A549 (cell line): Measurements from ENCODE around the gene GPX6. TPM values are rescaled to one million over a fixed set of nuclear protein-coding genes. Genes with fewer than 3 reads are reported as not detected.
"Not testable (repeated sequence)": the region's sequence is repeated elsewhere in the genome, so short reads cannot be mapped to it uniquely, and the experiment has no call there.

Source experiments
- ATAC-seq, 2 experiments: fragments of 200-7000 bp in 1 of 2; fragments of >200 bp in 1 of 2; cut with Nextera tagmentation in 1 of 2; cut with Tn5 transposase in 1 of 2; 3 replicates each; pipeline versions ENCODE4 v1.8.0 to v1.9.1; 2018 to 2020; ENCODE audit warnings: mild to moderate bottlenecking in 1 of 2, moderate library complexity in 1 of 2
- CTCF ChIA-PET: fragments of 300-600 bp; sonication (Branson Sonifier 250); formaldehyde crosslinking; extraction: SDS; loops from one replicate; lab custom pipeline; 2021; ENCODE audit warnings: antibody characterized with exemption, inconsistent platforms; lab: Yijun Ruan, JAX
- POLR2A ChIA-PET: fragments of 350-600 bp; formaldehyde crosslinking; extraction: SDS; loops from one replicate; lab custom pipeline; 2021; ENCODE audit warnings: antibody characterized with exemption, inconsistent platforms; lab: Yijun Ruan, JAX
- DNase-seq, 2 experiments: peaks; one replicate each; pipeline versions ENCODE4 v3.0.0 to v3.0.0-alpha.2; 2011 to 2016; ENCODE audit warnings: low read depth in 1 of 2, low spot score in 1 of 2
- FAIRE-seq: peaks from 2 replicates; lab custom pipeline; 2011; peaks lifted over from hg19 to GRCh38; lab: Jason Lieb, UNC
- H3K27ac ChIP-seq, 2 experiments: fragments of >200 bp; sonication (Bioruptor Twin); formaldehyde crosslinking; 3 replicates each; pipeline ENCODE4 v1.5.1; 2016 to 2017
- H3K4me1 ChIP-seq: fragments of >200 bp; sonication (Bioruptor Twin); formaldehyde crosslinking; 3 replicates; pipeline ENCODE4 v1.6.1; 2016
- H3K4me2 ChIP-seq: fragments of >200 bp; sonication (Bioruptor Twin); formaldehyde crosslinking; 3 replicates; pipeline ENCODE4 v1.6.1; 2016
- H3K4me3 ChIP-seq: fragments of >200 bp; sonication (Bioruptor Twin); formaldehyde crosslinking; 3 replicates; pipeline ENCODE4 v1.5.1; 2016
- H3K9me3 ChIP-seq: fragments of >200 bp; sonication (Bioruptor Twin); formaldehyde crosslinking; 3 replicates; pipeline ENCODE4 v1.6.1; 2016
- BHLHE40 ChIP-seq: IDR thresholded peaks from 2 replicates; pipeline ENCODE4 v1.6.1; 2012; ENCODE audit warnings: low read depth, low read length, inconsistent platforms
- CBX2 ChIP-seq: fragments of 200-600 bp; sonication (generic); IDR thresholded peaks from 2 replicates; pipeline ENCODE4 v1.6.1; 2016; ENCODE audit warnings: low read depth, mild to moderate bottlenecking, borderline replicate concordance
- CEBPB ChIP-seq, 2 experiments: fragments of >200 bp in 1 of 2; sonication (Bioruptor Twin) in 1 of 2; formaldehyde crosslinking in 1 of 2; IDR thresholded peaks; 2 replicates each; pipeline ENCODE4 v1.6.1; 2012 to 2016
- EHMT2 ChIP-seq: fragments of 200-600 bp; sonication (generic); IDR thresholded peaks from 2 replicates; pipeline ENCODE4 v1.6.1; 2016; ENCODE audit warnings: antibody characterized with exemption, low read depth, mild to moderate bottlenecking, moderate library complexity
- FOSL2 ChIP-seq, 2 experiments: fragments of 450-650 bp in 1 of 2; fragments of >200 bp in 1 of 2; sonication (Bioruptor Twin) in 1 of 2; formaldehyde crosslinking; IDR thresholded peaks; 2 replicates each; pipeline versions ENCODE4 v1.5.0 to v1.6.1; 2016 to 2020; ENCODE audit warnings: mild to moderate bottlenecking in 1 of 2, moderate library complexity in 1 of 2
- FOXS1 ChIP-seq: fragments of 250-450 bp; sonication (Bioruptor Pico); IDR thresholded peaks from 2 replicates; pipeline ENCODE4 v1.5.0; 2020; ENCODE audit warnings: mild to moderate bottlenecking, moderate library complexity
- JUN ChIP-seq, 2 experiments: fragments of >200 bp; sonication (Bioruptor Twin); formaldehyde crosslinking; IDR thresholded peaks; 2 replicates in 1 of 2; 3 replicates in 1 of 2; pipeline ENCODE4 v1.6.1; 2016 to 2017
- KDM1A ChIP-seq: fragments of 200-600 bp; sonication (generic); IDR thresholded peaks from 2 replicates; pipeline ENCODE4 v1.6.1; 2016; ENCODE audit warnings: low read depth, mild to moderate bottlenecking
- RARB ChIP-seq: fragments of 250-450 bp; sonication (Bioruptor Pico); IDR thresholded peaks from 2 replicates; pipeline ENCODE4 v1.8.0; 2021; ENCODE audit warnings: mild to moderate bottlenecking, moderate library complexity
- SREBF2 ChIP-seq: fragments of 450-650 bp; IDR thresholded peaks from 2 replicates; pipeline ENCODE4 v1.6.1; 2014; ENCODE audit warnings: mild to moderate bottlenecking, moderate library complexity
- WGBS: methylation state at CpG from one replicate; pipeline ENCODE4 v1.1.6; 2017; ENCODE audit errors: missing lambda C conversion rate; 5-methylcytosine and 5-hydroxymethylcytosine counted together
- polyA plus RNA-seq, 4 experiments: library from polyadenylated mRNA; depleted of rRNA in 3 of 4; stranded (reverse); fragments of >200 nt; fragmentation: RNase III in 1 of 4; extraction: RNeasy Plus Mini Kit Qiagen cat#74134 plus additional on column Dnase treatment in 1 of 4; gene quantifications; 2 replicates in 3 of 4; 3 replicates in 1 of 4; pipeline ENCODE4 v1.2.3, GENCODE V29; 2011 to 2017
- TF ChIP-seq, protein P1 (sequence below): fragments of 250-450 bp; sonication (Bioruptor Pico); IDR thresholded peaks from 2 replicates; pipeline ENCODE4 v1.5.0; 2021; ENCODE audit warnings: mild to moderate bottlenecking, moderate library complexity, borderline replicate concordance

The GPX6 gene
- polyA plus RNA-seq, 2 of the 4 experiments (the other 2 are of a cell fraction), result not detected

DNA sequence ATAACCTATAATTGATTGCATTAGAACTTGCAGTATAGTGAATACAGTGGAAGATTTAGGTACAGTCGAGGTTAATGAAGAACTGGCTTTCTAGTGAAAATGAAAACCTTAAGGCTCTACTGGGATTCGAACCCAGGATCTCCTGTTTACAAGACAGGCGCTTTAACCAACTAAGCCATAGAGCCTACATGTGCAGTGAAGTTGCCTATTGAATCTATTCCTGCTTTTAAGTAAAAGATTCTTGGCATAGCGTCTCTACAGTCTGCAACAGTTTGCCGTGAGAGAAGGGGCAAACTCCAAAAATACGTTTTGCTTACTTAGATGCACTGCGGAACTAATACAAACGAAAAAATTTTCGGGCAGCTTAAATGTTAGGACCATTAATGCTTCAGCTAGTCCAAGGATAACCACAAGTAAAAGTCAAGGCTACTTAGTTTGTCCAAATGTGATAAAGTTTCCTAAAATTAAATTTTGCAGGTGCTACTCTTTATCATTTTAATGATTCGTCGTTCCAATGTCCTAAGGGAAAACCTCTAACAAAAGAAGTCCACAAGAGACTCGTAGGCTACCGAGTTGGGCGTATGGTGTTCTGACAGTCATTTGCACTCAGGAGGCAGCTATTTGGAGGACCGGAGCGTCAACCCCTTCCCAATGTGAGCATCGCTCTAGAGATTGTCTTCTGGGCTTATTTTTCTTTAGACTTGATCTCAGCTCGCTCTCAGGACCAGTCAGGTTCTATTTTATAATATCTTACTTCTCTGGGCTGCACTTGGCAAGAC, 41.0 kb downstream of the GPX6 start:
- POLR2A ChIA-PET, result interaction anchor here (1.0 to 2.6 kb wide), 2 partner anchors 14 to 113 kb away, joined by 3 to 14 read pairs; a partner anchor contains a TSS
- CTCF ChIA-PET, result interaction anchor here (1.0 to 1.7 kb wide), 2 partner anchors 119 to 210 kb away, joined by 3 to 4 read pairs; no protein-coding TSS in a partner anchor
- WGBS, result 2% methylated on average over 18 of the region's 18 CpGs
- Histone ChIP-seq H3K27ac (no peak overlapping the region), H3K4me2 (peak overlapping the region; percentile 80), H3K4me3 (peak overlapping the region; percentile 55), H3K9me3 (no peaks in the 10 kb centered on the region), H3K4me1 (no peaks in the 10 kb centered on the region)
- FAIRE-seq (no peak), DNase-seq (peak; percentile 38 to 86), ATAC-seq (peak; percentile 96 to 98)
- TF ChIP-seq FOSL2 (IDR thresholded peaks at IDR 0.05) (no peak), FOSL2 (CRISPR knock-in tag; IDR thresholded peaks at IDR 0.05) (no peak), CEBPB (IDR thresholded peaks at IDR 0.05) (peak in 1 of 2 experiments; percentile 23; a peak in 1 of 4 replicates), JUN (IDR thresholded peaks at IDR 0.05) (no peak), SREBF2 (peak; percentile 59)
- TF ChIP-seq, protein P1, sequence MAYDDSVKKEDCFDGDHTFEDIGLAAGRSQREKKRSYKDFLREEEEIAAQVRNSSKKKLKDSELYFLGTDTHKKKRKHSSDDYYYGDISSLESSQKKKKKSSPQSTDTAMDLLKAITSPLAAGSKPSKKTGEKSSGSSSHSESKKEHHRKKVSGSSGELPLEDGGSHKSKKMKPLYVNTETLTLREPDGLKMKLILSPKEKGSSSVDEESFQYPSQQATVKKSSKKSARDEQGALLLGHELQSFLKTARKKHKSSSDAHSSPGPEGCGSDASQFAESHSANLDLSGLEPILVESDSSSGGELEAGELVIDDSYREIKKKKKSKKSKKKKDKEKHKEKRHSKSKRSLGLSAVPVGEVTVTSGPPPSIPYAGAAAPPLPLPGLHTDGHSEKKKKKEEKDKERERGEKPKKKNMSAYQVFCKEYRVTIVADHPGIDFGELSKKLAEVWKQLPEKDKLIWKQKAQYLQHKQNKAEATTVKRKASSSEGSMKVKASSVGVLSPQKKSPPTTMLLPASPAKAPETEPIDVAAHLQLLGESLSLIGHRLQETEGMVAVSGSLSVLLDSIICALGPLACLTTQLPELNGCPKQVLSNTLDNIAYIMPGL (CRISPR knock-in tag), result peak; percentile 81; the same call in 1 of the 2 replicates

DNA sequence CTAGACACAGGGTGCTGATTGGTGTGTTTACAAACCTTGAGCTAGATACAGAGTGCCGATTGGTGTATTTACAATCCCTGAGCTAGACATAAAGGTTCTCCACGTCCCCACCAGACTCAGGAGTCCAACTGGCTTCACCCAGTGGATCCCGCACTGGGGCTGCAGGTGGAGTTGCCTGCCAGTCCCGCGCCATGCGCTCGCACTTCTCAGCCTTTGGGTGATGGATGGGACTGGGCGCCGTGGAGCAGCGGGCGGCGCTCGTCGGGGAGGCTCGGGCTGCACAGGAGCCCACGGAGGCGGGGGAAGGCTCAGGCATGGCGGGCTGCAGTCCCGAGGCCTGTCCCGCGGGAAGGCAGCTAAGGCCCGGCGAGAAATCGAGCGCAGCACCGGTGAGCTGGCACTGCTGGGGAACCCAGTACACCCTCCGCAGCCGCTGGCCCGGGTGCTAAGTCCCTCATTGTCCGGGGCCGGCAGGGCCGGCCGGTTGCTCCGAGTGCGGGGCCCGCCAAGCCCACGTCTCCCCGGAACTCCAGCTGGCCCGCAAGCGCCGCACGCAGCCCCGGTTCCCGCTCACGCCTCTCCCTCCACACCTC, 46.3 kb downstream of the GPX6 start:
- H3K4me1 ChIP-seq, POLR2A ChIA-PET, ATAC-seq, DNase-seq, CTCF ChIA-PET, H3K9me3 ChIP-seq, FAIRE-seq, H3K4me3 ChIP-seq, H3K4me2 ChIP-seq, H3K27ac ChIP-seq: not testable (repeated sequence)
- 81% methylated on average over 7 of the region's 45 CpGs for WGBS

DNA sequence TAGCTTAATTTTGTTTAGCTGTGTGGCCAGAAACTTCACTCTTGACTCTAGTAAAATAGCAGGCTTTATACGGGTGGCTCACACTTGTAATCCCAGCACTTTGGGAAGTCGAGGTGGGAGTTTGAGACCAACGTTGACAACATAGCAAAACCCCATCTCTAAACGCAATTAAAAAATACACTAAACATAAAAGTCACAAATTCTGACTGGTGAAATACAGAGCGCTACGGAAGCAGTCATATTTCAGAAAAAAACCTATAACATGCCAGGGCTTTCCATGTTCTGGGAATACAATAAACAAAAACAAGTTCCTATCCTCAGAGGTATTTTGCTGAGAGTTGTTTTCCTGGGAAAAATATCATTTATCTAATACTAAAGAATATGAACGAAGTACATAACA, 47.5 kb downstream of the GPX6 start:
- TF ChIP-seq, protein P1 (CRISPR knock-in tag), result no peak
- TF ChIP-seq FOXS1 (no peak), SREBF2 (no peak), KDM1A (no peak), CBX2 (no peak), BHLHE40 (no peak), RARB (CRISPR knock-in tag) (no peak)
- CTCF ChIA-PET, result no interaction called here
- ATAC-seq (no peak), DNase-seq (no peak), FAIRE-seq (no peak)
- Histone ChIP-seq H3K4me2 (no peak overlapping the region), H3K4me3 (no peak overlapping the region), H3K27ac (no peak overlapping the region), H3K4me1 (no peaks in the 10 kb centered on the region), H3K9me3 (no peaks in the 10 kb centered on the region)
- POLR2A ChIA-PET, result no interaction called here
- 53% methylated on average over 7 of the region's 7 CpGs for WGBS

DNA sequence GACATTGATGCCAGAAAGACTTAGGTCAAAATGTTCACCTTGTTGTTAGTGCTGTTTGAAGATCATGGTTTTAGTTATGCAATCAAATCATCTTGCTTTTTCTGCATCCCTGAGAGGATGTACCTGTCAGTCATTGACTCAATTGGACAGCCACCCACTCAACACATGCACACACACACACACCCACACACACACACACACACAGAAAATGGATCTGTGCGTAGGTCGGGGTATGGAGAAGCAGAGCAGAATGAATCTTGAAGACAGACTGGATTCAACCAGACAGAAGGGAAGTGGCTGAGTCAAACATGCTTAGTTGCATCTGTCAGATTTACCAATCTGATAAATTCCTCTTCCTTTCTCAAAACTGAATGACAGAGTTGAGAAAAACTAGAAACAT, 53.2 kb downstream of the GPX6 start:
- H3K4me3 ChIP-seq, result no peak overlapping the region
- no peak overlapping the region for H3K27ac ChIP-seq
- no peak overlapping the region for H3K4me2 ChIP-seq
- ChIA-PET CTCF (no interaction called here), POLR2A (no interaction called here)
- no peaks in the 10 kb centered on the region for H3K4me1 ChIP-seq
- 0% methylated on average over 2 of the region's 2 CpGs for WGBS
- no peak for FAIRE-seq
- H3K9me3 ChIP-seq, result no peaks in the 10 kb centered on the region
- ATAC-seq, result no peak
- no peak for DNase-seq
- TF ChIP-seq EHMT2, result no peak
